Measurements from ENCODE around the gene ALDOB.

DNA sequence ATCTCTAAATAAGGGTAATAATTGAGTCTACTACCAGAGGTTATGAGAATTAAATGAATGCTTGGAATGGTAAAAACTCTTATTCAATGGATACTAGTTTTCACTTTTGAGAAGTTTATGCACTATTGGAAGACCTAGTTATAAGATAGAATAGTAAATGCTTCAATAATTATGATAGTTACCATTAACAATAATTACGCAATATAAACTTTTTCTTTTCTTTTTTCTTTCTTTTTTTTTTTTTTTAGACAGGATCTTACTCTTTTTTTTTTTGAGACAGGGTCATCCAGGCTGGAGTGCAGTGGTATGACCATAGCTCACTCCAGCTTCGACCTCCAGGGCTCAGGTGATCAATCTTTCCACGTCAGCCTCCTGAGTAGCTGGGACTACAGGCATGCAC lies 6.7 kb downstream of the ALDOB start:
- TF ChIP-seq EZH2 (IDR thresholded peaks at IDR 0.05; ENCODE audit: low read depth, low read length, severe bottlenecking) (no peak), CTCF (IDR thresholded peaks at IDR 0.05; ENCODE audit: control extremely low read depth in 1 of 3, insufficient read depth in 1 of 3, low read depth in 1 of 3, low read length in 3 of 3) (no peak), TEAD4 (IDR thresholded peaks at IDR 0.05; ENCODE audit: low read depth, low read length) (no peak), TCF12 (IDR thresholded peaks at IDR 0.05; ENCODE audit: low read depth, low read length) (no peak)
- TF ChIP-seq, protein P1, sequence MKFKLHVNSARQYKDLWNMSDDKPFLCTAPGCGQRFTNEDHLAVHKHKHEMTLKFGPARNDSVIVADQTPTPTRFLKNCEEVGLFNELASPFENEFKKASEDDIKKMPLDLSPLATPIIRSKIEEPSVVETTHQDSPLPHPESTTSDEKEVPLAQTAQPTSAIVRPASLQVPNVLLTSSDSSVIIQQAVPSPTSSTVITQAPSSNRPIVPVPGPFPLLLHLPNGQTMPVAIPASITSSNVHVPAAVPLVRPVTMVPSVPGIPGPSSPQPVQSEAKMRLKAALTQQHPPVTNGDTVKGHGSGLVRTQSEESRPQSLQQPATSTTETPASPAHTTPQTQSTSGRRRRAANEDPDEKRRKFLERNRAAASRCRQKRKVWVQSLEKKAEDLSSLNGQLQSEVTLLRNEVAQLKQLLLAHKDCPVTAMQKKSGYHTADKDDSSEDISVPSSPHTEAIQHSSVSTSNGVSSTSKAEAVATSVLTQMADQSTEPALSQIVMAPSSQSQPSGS (IDR thresholded peaks at IDR 0.05; ENCODE audit: low read length) = no peak
